LHCN-M2 (cell line): ENCODE measurements around the gene SEPTIN10. TPM values are rescaled to one million over a fixed set of nuclear protein-coding genes. Genes with fewer than 3 reads are reported as not detected.
"Not testable (repeated sequence)": the region's sequence is repeated elsewhere in the genome, so short reads cannot be mapped to it uniquely, and the experiment has no call there.

Source experiments
- DNase-seq: peaks from one replicate; pipeline ENCODE4 v3.0.0-alpha.2; 2012; ENCODE audit warnings: low read depth
- polyA plus RNA-seq: library from polyadenylated mRNA; unstranded; fragments of >200 nt; gene quantifications from one replicate; pipeline ENCODE4 v1.2.1, GENCODE V29; 2012; ENCODE audit warnings: missing spikeins
- total RNA-seq: library from RNA; depleted of rRNA; stranded (reverse); fragments of >200 nt; gene quantifications from 2 replicates; pipeline ENCODE4 v1.2.3, GENCODE V29; 2014; rRNA removed

The SEPTIN10 gene
- 75.1 and 77.4 TPM in 2 replicates for total RNA-seq
- 35.3 TPM for polyA plus RNA-seq

DNA sequence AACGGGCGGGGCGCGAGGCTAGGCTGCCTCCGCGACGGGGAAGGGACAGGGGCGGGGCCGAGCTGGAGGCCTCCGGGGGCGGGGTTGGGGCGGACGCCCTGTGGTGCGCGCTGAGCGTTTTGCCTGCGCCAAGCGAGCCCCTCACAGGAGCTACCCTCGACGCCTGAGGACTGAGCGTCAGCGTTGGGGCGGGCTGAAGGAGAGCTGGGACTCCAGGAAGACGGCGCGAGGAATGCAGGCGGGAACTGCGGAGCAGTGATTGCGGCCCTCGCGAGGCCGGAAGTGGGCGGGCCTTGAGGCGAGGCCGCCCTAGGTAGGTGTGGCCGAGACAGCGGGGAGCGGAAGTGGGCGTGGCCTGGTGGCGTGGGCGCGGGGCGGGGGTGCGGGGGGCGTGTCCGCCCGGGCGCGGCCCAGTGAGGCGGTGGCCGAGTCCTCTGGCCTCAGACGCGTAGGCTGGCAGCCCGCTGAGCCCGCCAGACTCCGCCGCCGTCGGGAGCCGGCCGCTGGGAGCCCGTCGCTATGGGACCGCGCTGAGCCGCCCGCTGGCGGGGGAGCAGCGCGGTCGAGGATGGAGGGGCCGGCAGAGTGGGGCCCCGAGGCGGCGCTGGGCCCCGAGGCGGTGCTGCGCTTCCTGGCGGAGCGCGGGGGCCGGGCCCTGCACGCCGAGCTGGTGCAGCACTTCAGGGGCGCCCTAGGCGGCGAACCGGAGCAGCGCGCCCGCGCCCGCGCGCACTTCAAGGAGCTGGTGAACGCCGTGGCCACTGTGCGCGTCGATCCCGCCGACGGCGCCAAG, at the start of gene SEPTIN10, which contains the start of gene SOWAHC:
Gene SEPTIN10, minus strand, starts transcription at position 45 of the 793 bp plus-strand sequence. CDS start 139 bp downstream, outside the sequence.
Gene SOWAHC, plus strand, starts transcription at position 443 of the 793 bp plus-strand sequence. Its CDS starts 126 bp downstream, at position 569.
- peak; percentile 98 for DNase-seq

DNA sequence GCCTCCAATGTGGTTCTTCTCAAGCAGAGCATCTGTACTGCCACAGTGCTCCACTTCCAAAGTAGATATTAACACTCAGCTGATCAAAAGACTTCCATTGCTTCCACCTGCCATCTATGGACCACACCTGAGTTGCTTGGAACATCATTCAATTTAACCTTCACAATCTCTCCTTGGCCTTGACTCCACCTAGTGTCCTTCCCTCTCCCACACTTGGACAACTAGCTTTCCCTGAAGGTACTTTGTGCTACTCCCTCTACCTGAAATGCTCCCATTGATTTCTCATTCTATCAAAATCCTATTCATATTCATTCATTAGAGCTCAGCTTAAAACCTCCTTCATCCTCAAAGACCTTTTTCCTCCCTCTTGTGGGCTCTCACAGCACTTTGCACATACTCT, 49.1 kb upstream of the SEPTIN10 start:
- no peak for DNase-seq

DNA sequence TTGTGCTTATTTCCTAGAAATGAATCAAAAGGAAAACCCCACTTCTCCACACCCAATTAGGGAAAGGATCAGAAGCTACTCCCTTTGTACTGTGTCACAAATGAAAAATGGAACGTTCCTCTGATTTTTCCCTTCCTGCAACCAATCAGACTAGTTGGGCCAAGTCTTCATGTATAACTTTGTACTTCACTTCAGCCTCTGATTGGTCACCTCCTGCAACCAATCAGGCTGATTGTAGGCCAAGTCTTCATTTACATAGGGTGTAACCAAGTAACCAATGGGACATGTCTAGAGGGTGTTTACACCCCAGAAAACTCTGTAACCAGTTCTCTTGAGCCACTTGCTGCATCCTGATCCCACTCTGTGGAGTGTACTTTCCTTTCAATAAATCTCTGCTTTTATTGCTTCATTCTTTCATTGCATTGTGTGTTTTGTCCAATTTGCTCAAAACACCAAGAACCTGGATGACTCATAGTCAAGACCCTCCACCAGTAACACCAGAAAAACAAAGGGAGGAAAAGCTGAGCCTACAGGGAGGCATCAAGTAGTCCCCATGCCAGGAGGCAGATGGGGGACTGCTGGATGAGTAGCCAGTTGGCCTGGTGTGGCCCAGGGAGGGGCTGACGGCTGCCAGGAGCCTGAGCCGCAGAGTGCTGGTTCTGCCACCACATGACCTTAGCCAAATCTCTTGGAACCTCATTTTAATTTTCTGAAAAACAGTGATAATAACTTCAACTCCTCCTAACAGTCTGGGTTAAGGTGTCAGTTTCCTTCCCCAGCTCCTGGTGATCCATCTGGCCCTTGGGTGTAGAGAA, 46.5 kb upstream of the SEPTIN10 start:
- peak; percentile 13 for DNase-seq

DNA sequence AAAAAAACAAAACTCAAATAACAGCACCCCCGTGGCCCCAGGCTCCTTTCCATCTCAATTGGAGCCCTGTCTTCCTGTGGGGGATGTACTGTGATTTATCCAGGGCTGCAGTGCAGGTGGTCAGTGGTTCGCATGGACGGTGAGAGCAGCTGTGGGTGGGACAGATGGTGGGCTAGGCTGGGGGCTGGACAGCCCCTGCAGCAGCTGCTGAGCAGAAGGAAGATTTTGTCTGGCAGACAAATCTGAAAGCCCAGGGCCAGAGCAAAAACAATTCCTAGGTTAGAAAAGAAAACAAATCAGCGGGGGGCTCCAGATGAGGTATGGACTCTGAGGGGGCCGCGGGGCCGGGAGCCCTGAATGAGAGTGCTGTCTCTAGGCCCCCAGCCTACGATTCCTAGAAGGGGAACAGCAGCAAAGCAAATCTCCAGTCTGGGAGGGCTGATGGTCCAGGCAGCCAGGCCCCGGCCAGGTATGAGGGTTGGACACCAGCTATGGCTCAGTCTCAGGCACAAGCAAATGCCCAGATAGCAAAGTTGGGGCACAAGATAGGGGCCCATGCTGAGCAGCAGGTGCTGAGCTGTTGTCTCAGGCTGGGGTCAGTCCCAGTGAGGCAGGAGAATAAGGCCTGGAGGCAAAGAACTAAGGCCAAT, 45.8 kb upstream of the SEPTIN10 start:
- DNase-seq: no peak

DNA sequence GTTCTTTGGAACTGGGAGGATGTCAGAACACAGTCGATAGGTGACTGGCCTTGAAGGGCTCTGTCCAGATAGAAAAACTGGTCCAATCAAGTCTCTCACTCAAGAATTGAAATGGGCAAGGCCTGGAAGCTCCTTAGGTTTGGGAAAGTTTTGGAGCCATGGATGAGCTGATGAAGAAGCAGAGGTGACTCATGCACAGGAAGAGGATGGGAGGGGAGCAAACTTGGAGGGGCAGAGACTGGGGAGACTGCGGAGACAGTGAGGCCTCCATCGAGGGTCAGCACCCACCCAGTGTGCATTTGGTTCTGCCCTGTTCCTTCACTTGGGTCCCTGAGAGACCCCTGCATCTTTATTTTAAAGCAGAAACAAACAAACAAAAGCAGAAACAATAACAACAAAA, 41.5 kb upstream of the SEPTIN10 start:
- DNase-seq: no peak

GRCh38 chr2:109654326-109655050, 40.7 kb upstream of the SEPTIN10 start:
- no peak for DNase-seq

GRCh38 chr2:109649736-109650695, 36.2 kb upstream of the SEPTIN10 start:
- no peak for DNase-seq

GRCh38 chr2:109648041-109648527, 34.3 kb upstream of the SEPTIN10 start:
- DNase-seq: no peak

DNA sequence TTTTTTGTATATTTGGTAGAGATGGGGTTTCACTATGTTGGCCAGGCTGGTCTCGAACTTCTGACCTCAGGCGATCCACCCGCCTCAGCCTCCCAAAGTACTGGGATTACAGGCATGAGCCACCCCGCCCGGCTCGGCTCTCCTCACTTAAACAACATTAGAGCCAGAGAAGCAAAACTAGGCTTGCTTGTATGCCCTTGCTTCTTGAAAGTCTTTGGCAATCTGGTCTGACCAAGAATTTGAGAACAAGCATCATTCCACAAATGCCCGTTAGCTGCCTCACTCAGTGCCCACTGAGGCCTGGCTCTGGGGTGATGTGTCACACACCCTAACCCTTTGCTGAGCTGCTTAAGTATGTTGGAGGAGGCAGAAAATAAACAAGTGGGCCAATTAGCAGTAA, 33.9 kb upstream of the SEPTIN10 start:
- DNase-seq: peak; percentile 19

- no peak for DNase-seq
Measured at GRCh38 chr2:109646961-109647360, 33.2 kb upstream of the SEPTIN10 start.

DNA sequence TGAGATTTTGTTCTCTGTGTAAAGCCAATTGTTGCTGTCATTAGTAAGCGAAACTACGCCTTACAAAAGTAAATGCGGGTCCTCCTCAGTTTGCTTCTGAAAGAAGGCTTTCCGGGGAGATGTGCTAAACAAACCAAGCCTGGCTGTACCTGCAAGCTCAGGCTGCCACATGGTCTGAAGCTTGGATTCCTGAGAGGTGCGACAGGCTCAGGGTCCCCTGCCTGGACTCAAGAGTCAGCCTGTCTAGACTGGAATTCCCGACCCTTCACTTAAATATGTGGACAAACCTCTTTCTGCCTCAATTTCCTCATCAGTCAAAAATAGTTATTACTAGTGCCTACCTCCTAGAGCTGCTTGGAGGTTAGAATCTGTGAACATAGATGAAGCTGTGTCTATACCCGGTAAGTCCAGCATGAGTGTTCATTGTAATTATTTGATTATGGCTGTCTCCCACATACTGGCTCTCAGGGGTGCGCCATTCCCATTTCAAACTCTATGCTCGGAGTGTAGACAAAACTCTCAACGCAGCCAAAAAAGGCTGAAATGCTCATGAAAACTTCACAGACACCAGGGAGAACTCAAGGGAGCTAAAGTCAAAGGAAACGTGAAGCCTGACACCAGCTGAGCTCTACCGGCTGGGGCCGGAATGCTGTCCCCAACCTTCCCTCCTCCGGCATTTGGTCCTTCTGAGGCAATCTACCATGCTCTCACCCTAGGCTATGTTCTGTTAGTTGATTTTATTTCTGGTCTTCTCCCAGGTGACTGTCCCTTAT, 31.8 kb upstream of the SEPTIN10 start:
- no peak for DNase-seq

- DNase-seq: no peak
Measured at GRCh38 chr2:109644571-109645275, 31.0 kb upstream of the SEPTIN10 start.

DNA sequence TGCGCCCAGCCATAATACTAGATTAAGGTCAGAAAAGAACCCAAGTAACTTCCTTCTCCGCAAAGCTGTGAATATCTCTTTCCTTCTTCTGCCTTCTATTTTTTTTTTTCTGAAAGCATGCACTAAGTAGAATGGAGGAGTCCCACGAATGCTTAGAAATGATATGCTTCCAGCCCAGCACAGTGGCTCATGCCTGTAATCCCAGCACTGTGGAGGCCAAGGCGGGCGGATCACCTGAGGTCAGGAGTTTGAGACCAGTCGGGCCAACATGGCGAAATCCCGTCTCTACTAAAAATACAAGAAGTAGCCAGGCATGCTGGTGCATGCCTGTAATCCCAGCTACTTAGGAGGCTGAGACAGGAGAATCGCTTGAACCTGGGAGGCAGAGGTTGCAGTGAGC, 26.2 kb upstream of the SEPTIN10 start:
- DNase-seq: not testable (repeated sequence)

DNA sequence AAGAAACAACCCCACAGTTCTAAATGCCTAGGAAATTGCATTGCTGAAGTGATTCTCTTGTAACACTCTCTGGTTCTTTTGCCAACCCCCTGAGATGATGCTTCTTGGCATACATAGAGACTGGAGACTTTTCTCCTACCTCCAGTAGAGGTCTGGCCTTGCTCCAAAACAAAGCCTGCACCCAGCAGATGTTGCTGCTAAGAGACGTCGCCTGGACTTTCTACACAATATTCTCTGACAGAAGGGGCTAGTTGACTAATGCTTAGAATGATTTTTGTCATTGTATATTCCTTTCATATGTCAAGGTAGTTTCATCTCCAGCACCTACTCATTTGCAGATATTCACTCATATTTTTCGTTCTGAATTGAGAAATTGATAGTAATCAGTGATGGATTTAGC, 25.0 kb upstream of the SEPTIN10 start:
- DNase-seq: no peak

GRCh38 chr2:109637749-109638570, 24.2 kb upstream of the SEPTIN10 start:
- no peak for DNase-seq

GRCh38 chr2:109636317-109636716, 22.6 kb upstream of the SEPTIN10 start:
- DNase-seq: no peak
